Endothelial cell of umbilical vein (primary cell): ENCODE results near the gene ATP1A3. TPM values are rescaled to one million over a fixed set of nuclear protein-coding genes. Genes with fewer than 3 reads are reported as not detected.

Experiments
- BruUV-seq: library from RNA; stranded (reverse); fragments of 400-500 nt; replicated peaks from 2 replicates; lab custom pipeline; 2021; lab: Mats Ljungman, UMichigan
- CTCF ChIA-PET: fragments of 300-600, 350-600 bp; sonication (Branson Sonifier 250); formaldehyde crosslinking; loops from one replicate; lab custom pipeline; 2021; ENCODE audit warnings: antibody characterized with exemption, inconsistent platforms; lab: Charles Lee
- POLR2A ChIA-PET: fragments of 300-600, 350-600 bp; sonication (Branson Sonifier 250); formaldehyde crosslinking; loops from one replicate; lab custom pipeline; 2021; ENCODE audit warnings: antibody characterized with exemption, inconsistent platforms; lab: Charles Lee
- DNase-seq: peaks from one replicate; pipeline ENCODE4 v3.0.0-alpha.2; 2011; ENCODE audit warnings: low read depth, low spot score
- FAIRE-seq: peaks from 2 replicates; lab custom pipeline; 2011; peaks lifted over from hg19 to GRCh38; lab: Jason Lieb, UNC
- H2AFZ ChIP-seq: 2 replicates; pipeline ENCODE4 v1.6.0; 2012; ENCODE audit warnings: low read depth, low read length, control low read depth, inconsistent platforms
- H3K27ac ChIP-seq: 2 replicates; pipeline ENCODE4 v1.5.1; 2011; ENCODE audit warnings: low read depth, mild to moderate bottlenecking, control low read depth, low read length, moderate library complexity; ENCODE audit not compliant: insufficient read depth
- H3K27me3 ChIP-seq, 2 experiments: 2 replicates each; pipeline versions ENCODE4 v1.6.0 to v1.6.1; 2011; ENCODE audit warnings: low read length in 2 of 2, mixed read lengths in 1 of 2; ENCODE audit not compliant: control insufficient read depth in 2 of 2, insufficient read depth in 2 of 2
- H3K36me3 ChIP-seq, 2 experiments: 2 replicates in 1 of 2; 3 replicates in 1 of 2; pipeline ENCODE4 v1.5.1; 2011; ENCODE audit warnings: low read length in 2 of 2, mild to moderate bottlenecking in 1 of 2, moderate library complexity in 1 of 2; ENCODE audit not compliant: control insufficient read depth in 2 of 2, insufficient read depth in 2 of 2; ENCODE audit errors: extremely low read depth in 1 of 2
- H3K4me1 ChIP-seq: 3 replicates; pipeline ENCODE4 v1.5.1; 2011; ENCODE audit warnings: mild to moderate bottlenecking, low read length; ENCODE audit not compliant: control insufficient read depth, insufficient read depth; ENCODE audit errors: extremely low read depth
- H3K4me2 ChIP-seq: 2 replicates; pipeline ENCODE4 v1.6.1; 2011; ENCODE audit warnings: low read length, control low read depth, mixed read lengths; ENCODE audit not compliant: insufficient read depth
- H3K4me3 ChIP-seq, 3 experiments: fragments of 200-600 bp in 1 of 3; sonication (generic), shearing (Covaris generic) in 1 of 3; replicated peaks in 1 of 3; 2 replicates each; pipeline ENCODE4 v1.5.1; 2011 to 2016; ENCODE audit warnings: control low read depth in 3 of 3, low read length in 3 of 3, mild to moderate bottlenecking in 2 of 3, inconsistent platforms in 1 of 3, low read depth in 1 of 3, moderate library complexity in 1 of 3; ENCODE audit not compliant: insufficient read depth in 1 of 3
- H3K79me2 ChIP-seq: 2 replicates; pipeline ENCODE4 v1.6.0; 2012; ENCODE audit warnings: low read length, inconsistent platforms; ENCODE audit not compliant: control insufficient read depth, insufficient read depth
- H3K9ac ChIP-seq: replicated peaks from 2 replicates; pipeline ENCODE3; 2011; ENCODE audit warnings: low read length, control low read depth; ENCODE audit not compliant: insufficient read depth; ENCODE audit errors: extremely low read depth
- H3K9me1 ChIP-seq: replicated peaks from 3 replicates; pipeline ENCODE4 v1.6.0; 2011; ENCODE audit warnings: mild to moderate bottlenecking, low read length; ENCODE audit not compliant: control insufficient read depth, insufficient read depth; ENCODE audit errors: extremely low read depth
- H3K9me3 ChIP-seq: replicated peaks from 2 replicates; pipeline ENCODE4 v1.5.1; 2012; ENCODE audit warnings: low read length, inconsistent platforms; ENCODE audit not compliant: control insufficient read depth, insufficient read depth
- H4K20me1 ChIP-seq: replicated peaks from 2 replicates; pipeline ENCODE3; 2011; ENCODE audit warnings: mild to moderate bottlenecking, low read length; ENCODE audit not compliant: control insufficient read depth, insufficient read depth; ENCODE audit errors: extremely low read depth
- CTCF ChIP-seq, 2 donors: IDR thresholded peaks; 1 replicate in 1 of 2; 2 replicates in 1 of 2; pipeline ENCODE4 v1.5.1; 2011; ENCODE audit warnings: low read length in 2 of 2, mild to moderate bottlenecking in 2 of 2, moderate library complexity in 2 of 2, control low read depth in 1 of 2, inconsistent platforms in 1 of 2, low read depth in 1 of 2; ENCODE audit not compliant: insufficient read depth in 1 of 2; ENCODE audit errors: extremely low read depth in 1 of 2
- EZH2 ChIP-seq: IDR thresholded peaks from 2 replicates; pipeline ENCODE4 v1.6.1; 2012; ENCODE audit warnings: borderline replicate concordance, low read depth, mild to moderate bottlenecking, moderate library complexity, low read length, inconsistent platforms; ENCODE audit not compliant: severe bottlenecking
- FOS ChIP-seq: IDR thresholded peaks from 2 replicates; pipeline ENCODE4 v1.6.1; 2011; ENCODE audit warnings: mild to moderate bottlenecking, low read length, moderate library complexity, borderline replicate concordance; ENCODE audit not compliant: insufficient read depth
- GATA2 ChIP-seq: IDR thresholded peaks from 2 replicates; pipeline ENCODE4 v1.7.0; 2011; ENCODE audit warnings: low read depth, mild to moderate bottlenecking, moderate library complexity, mixed read lengths, low read length; ENCODE audit not compliant: insufficient read length, insufficient read depth
- JUN ChIP-seq: IDR thresholded peaks from 2 replicates; pipeline ENCODE4 v1.6.1; 2011; ENCODE audit warnings: borderline replicate concordance, low read depth; ENCODE audit not compliant: insufficient read length, insufficient read depth
- MAX ChIP-seq: IDR thresholded peaks from 2 replicates; pipeline ENCODE4 v1.6.1; 2011; ENCODE audit not compliant: insufficient read depth, insufficient read length
- MYC ChIP-seq: IDR thresholded peaks from one replicate; pipeline ENCODE4 v1.6.1; 2011; ENCODE audit warnings: mild to moderate bottlenecking, low read depth, low read length
- POLR2A ChIP-seq: IDR thresholded peaks from 2 replicates; pipeline ENCODE4 v1.6.1; 2012; ENCODE audit warnings: low read depth, mild to moderate bottlenecking, control low read depth, low read length
- POLR2AphosphoS5 ChIP-seq: IDR thresholded peaks from 2 replicates; pipeline ENCODE4 v1.6.1; 2012; ENCODE audit warnings: low read depth, mild to moderate bottlenecking, control low read depth, low read length, moderate library complexity; ENCODE audit not compliant: insufficient read depth
- dilution Hi-C: fragments of 300-500 bp; cut with MboI; formaldehyde crosslinking; loops from one replicate; pipeline ENCODE4 v1.15.0; 2019; ENCODE audit warnings: low sequenced_read_pairs; ENCODE audit not compliant: extremely low pct_ligation_motif_present
- intact Hi-C: fragments of 100-400 bp; cut with micrococcal nuclease; formaldehyde crosslinking; loops from one replicate; pipeline ENCODE4 v1.10.0; 2022
- polyA plus RNA-seq, 4 experiments: library from polyadenylated mRNA; depleted of rRNA in 3 of 4; stranded (reverse) in 3 of 4; unstranded in 1 of 4; fragments of >200 nt; gene quantifications; 2 replicates each; pipeline versions ENCODE4 v1.2.1 to v1.2.3, GENCODE V29; 2011 to 2012; ENCODE audit warnings: missing spikeins in 1 of 4
- total RNA-seq: library from RNA; stranded (reverse); gene quantifications from 2 replicates; pipeline ENCODE4 v1.2.3, GENCODE V29; 2021

ATP1A3 gene
- total and polyA plus RNA-seq, 2 donors (not counting 3 experiments of a cell fraction or from before 2014, with no cell fraction given), result 0.40 TPM; not detected in 1

GRCh38 chr19:41928221-41928683, 65.8 kb downstream of the ATP1A3 start, which contains the start of gene ERFL:
Gene ERFL (minus strand): TSS chr19:41928449. CDS start chr19:41912919, 15,530 bp downstream.
- CTCF ChIA-PET, result interaction anchor here (0.6 to 1.5 kb wide), 4 partner anchors 24 to 56 kb away, joined by 3 to 8 read pairs (median 3); no protein-coding TSS in a partner anchor
- POLR2A ChIA-PET, result no interaction called here
- no peaks in the 10 kb centered on the region for H3K9me1 ChIP-seq
- H3K4me2 ChIP-seq, result peak within 1 kb of the TSS; percentile 47
- no peaks in the 10 kb centered on the region for H3K4me1 ChIP-seq
- no peak within 1 kb of the TSS for H3K27ac ChIP-seq
- dilution Hi-C loops (no loop called here), intact Hi-C loops (no loop called here)
- H3K79me2 ChIP-seq, result no peaks in the 10 kb centered on the region
- H3K36me3 ChIP-seq, result no peaks in the 10 kb centered on the region
- peaks cover 65 to 69% of the 10 kb centered on the region in 2 experiments for H3K27me3 ChIP-seq
- no TSS peak for BruUV-seq
- DNase-seq (no peak), FAIRE-seq (no peak)
- H3K9me3 ChIP-seq, result no peaks in the 10 kb centered on the region
- H3K9ac ChIP-seq, result no peak within 1 kb of the TSS
- TF ChIP-seq JUN (no peak), CTCF (IDR thresholded peaks at IDR 0.05; ENCODE audit: extremely low read depth in 1 of 2, insufficient read depth in 1 of 2, low read depth in 1 of 2, low read length in 2 of 2) (no peak), EZH2 (peak; percentile 69)
- H4K20me1 ChIP-seq, result no peaks in the 10 kb centered on the region
- H2AFZ ChIP-seq, result peak within 1 kb of the TSS; percentile 45
- peak within 1 kb of the TSS; percentile 15 to 16 (median 15) for H3K4me3 ChIP-seq

GRCh38 chr19:41927497-41928192, 66.4 kb downstream of the ATP1A3 start:
- peak overlapping the region; percentile 45 for H2AFZ ChIP-seq
- ChIA-PET POLR2A (no interaction called here), CTCF (interaction anchor here (0.7 to 1.5 kb wide), 2 partner anchors 24 to 54 kb away, joined by 3 to 8 read pairs; no protein-coding TSS in a partner anchor)
- dilution Hi-C loops (no loop called here), intact Hi-C loops (no loop called here)
- FAIRE-seq, result no peak
- TF ChIP-seq POLR2AphosphoS5 (no peak), EZH2 (no peak), GATA2 (no peak), POLR2A (no peak), JUN (no peak), FOS (no peak), CTCF (IDR thresholded peaks at IDR 0.05; ENCODE audit: extremely low read depth in 1 of 2, insufficient read depth in 1 of 2, low read depth in 1 of 2, low read length in 2 of 2) (no peak), MAX (no peak), MYC (no peak)
- H3K27ac ChIP-seq, result no peak overlapping the region
- no peaks in the 10 kb centered on the region for H3K36me3 ChIP-seq
- no peaks in the 10 kb centered on the region for H3K9me3 ChIP-seq
- H3K4me2 ChIP-seq, result peak overlapping the region; percentile 47
- no peaks in the 10 kb centered on the region for H3K4me1 ChIP-seq
- DNase-seq, result no peak
- no peaks in the 10 kb centered on the region for H4K20me1 ChIP-seq
- peaks cover 67 to 70% of the 10 kb centered on the region in 2 experiments for H3K27me3 ChIP-seq
- H3K9ac ChIP-seq, result no peak overlapping the region
- BruUV-seq, result no TSS peak
- peak overlapping the region in 2 of 3 experiments; percentile 15 to 16 for H3K4me3 ChIP-seq
- no peaks in the 10 kb centered on the region for H3K79me2 ChIP-seq
- H3K9me1 ChIP-seq, result no peaks in the 10 kb centered on the region
